Left lung (tissue), 10 donors: ENCODE measurements around the gene ARF4. TPM values are rescaled to one million over a fixed set of nuclear protein-coding genes. Genes with fewer than 3 reads are reported as not detected.
A peak's percentile ranks its signal among the peaks of the same experiment; 100 is the strongest.

ENCODE experiments used
- ATAC-seq: fragments of 200-7000 bp; cut with Tn5 transposase; one replicate; pipeline ENCODE4 v1.9.1; 2020; ENCODE audit warnings: moderate library complexity
- DNase-seq, 4 donors: peaks; one replicate each; pipeline ENCODE4 v3.0.0-alpha.2; 2013 to 2020
- H3K27ac ChIP-seq, 2 donors: fragments of 200-600 bp; sonication (generic) in 1 of 2; one replicate each; pipeline versions ENCODE4 v1.5.0 to v1.8.0; 2020 to 2021
- H3K27me3 ChIP-seq, 2 donors: fragments of 200-600 bp; sonication (generic) in 1 of 2; one replicate each; pipeline versions ENCODE4 v1.5.0 to v1.8.0; 2020 to 2021
- H3K36me3 ChIP-seq, 2 donors: fragments of 200-600 bp; sonication (generic) in 1 of 2; one replicate each; pipeline versions ENCODE4 v1.5.0 to v1.8.0; 2020 to 2021
- H3K4me1 ChIP-seq, 2 donors: fragments of 200-600 bp; one replicate each; pipeline ENCODE4 v1.8.0; 2021
- H3K4me3 ChIP-seq, 2 donors: fragments of 200-600 bp; sonication (generic) in 1 of 2; one replicate each; pipeline versions ENCODE4 v1.5.0 to v1.8.0; 2020 to 2021; ENCODE audit warnings: mild to moderate bottlenecking in 1 of 2
- H3K9me3 ChIP-seq, 2 donors: fragments of 200-600 bp; sonication (generic) in 1 of 2; one replicate each; pipeline versions ENCODE4 v1.5.0 to v1.8.0; 2020 to 2021
- CTCF ChIP-seq, 2 donors: fragments of 200-600 bp; sonication (generic) in 1 of 2; IDR thresholded peaks; one replicate each; pipeline versions ENCODE4 v1.5.0 to v1.8.0; 2021; ENCODE audit warnings: antibody characterized with exemption in 2 of 2
- intact Hi-C, 2 donors: fragments of 100-400 bp; cut with DNase I; formaldehyde crosslinking; loops; one replicate each; pipeline versions ENCODE4 v1.11.2 to v1.14.2; 2022
- polyA plus RNA-seq, 6 donors: library from polyadenylated mRNA; unstranded; fragments of 120-200 nt; gene quantifications; one replicate each; pipeline ENCODE4 v1.2.1, GENCODE V29; 2013; ENCODE audit not compliant: insufficient read length in 6 of 6
- total RNA-seq, 2 donors: library from RNA; stranded (reverse); fragmentation: NEBNext Ultra II Directional; extraction: Animal tissue kit (Norgen Biotek cat#: 25700); gene quantifications; one replicate each; pipeline ENCODE4 v1.2.1, GENCODE V29; 2021
- donor health status: DM: no; HTN: yes; CAD: no.
- donor health status: DM: no; HTN: no; CAD: no.

The ARF4 gene
- total and polyA plus RNA-seq, 8 donors = 200 to 254 (median 216) TPM

GRCh38 chr3:57605683-57606082 is 8.5 kb upstream of the ARF4 start:
- no peak overlapping the region for H3K4me3 ChIP-seq
- peaks cover 0 to 4% of the 10 kb centered on the region in 2 donors for H3K9me3 ChIP-seq
- H3K27ac ChIP-seq = no peak overlapping the region
- intact Hi-C loops = no loop called here
- no peaks in the 10 kb centered on the region for H3K27me3 ChIP-seq
- TF ChIP-seq CTCF (IDR thresholded peaks at IDR 0.05) = no peak
- ATAC-seq (no peak), DNase-seq (no peak)
- H3K4me1 ChIP-seq = no peaks in the 10 kb centered on the region
- H3K36me3 ChIP-seq = peaks cover 0 to 9% of the 10 kb centered on the region in 2 donors

GRCh38 chr3:57604971-57605370 is 7.8 kb upstream of the ARF4 start:
- no peak for ATAC-seq
- no peaks in the 10 kb centered on the region for H3K27me3 ChIP-seq
- H3K4me1 ChIP-seq = no peaks in the 10 kb centered on the region
- intact Hi-C loops = no loop called here
- peaks cover 0 to 9% of the 10 kb centered on the region in 2 donors for H3K36me3 ChIP-seq
- H3K4me3 ChIP-seq = no peak overlapping the region
- TF ChIP-seq CTCF (IDR thresholded peaks at IDR 0.05) = no peak
- H3K27ac ChIP-seq = no peak overlapping the region
- no peak for DNase-seq
- peaks cover 0 to 3% of the 10 kb centered on the region in 2 donors for H3K9me3 ChIP-seq

GRCh38 chr3:57600195-57600594 is 3.1 kb upstream of the ARF4 start:
- peaks cover 10 to 22% of the 10 kb centered on the region in 2 donors for H3K4me1 ChIP-seq
- H3K27me3 ChIP-seq = no peaks in the 10 kb centered on the region
- H3K27ac ChIP-seq = no peak overlapping the region
- ATAC-seq (no peak), DNase-seq (no peak)
- no peak for TF ChIP-seq CTCF (IDR thresholded peaks at IDR 0.05)
- H3K4me3 ChIP-seq = no peak overlapping the region
- no peaks in the 10 kb centered on the region for H3K9me3 ChIP-seq
- intact Hi-C loops = no loop called here
- no peaks in the 10 kb centered on the region for H3K36me3 ChIP-seq

- peak overlapping the region; percentile 97 to 99 for H3K27ac ChIP-seq
- intact Hi-C loops = no loop called here
- DNase-seq (no peak), ATAC-seq (no peak)
- H3K9me3 ChIP-seq = no peaks in the 10 kb centered on the region
- no peak for TF ChIP-seq CTCF (IDR thresholded peaks at IDR 0.05)
- H3K36me3 ChIP-seq = no peaks in the 10 kb centered on the region
- H3K4me1 ChIP-seq = peaks cover 21 to 35% of the 10 kb centered on the region in 2 donors
- peak overlapping the region; percentile 70 to 77 for H3K4me3 ChIP-seq
- no peaks in the 10 kb centered on the region for H3K27me3 ChIP-seq
Measured at GRCh38 chr3:57598765-57599360, 1.7 kb upstream of the ARF4 start.

GRCh38 chr3:57596495-57597126 is 533 bp downstream of the ARF4 start:
- Histone ChIP-seq H3K27me3 (no peaks in the 10 kb centered on the region), H3K36me3 (peaks cover 0 to 6% of the 10 kb centered on the region in 2 donors), H3K4me1 (peaks cover 35 to 58% of the 10 kb centered on the region in 2 donors), H3K27ac (peak overlapping the region; percentile 97 to 99), H3K9me3 (no peaks in the 10 kb centered on the region), H3K4me3 (peak overlapping the region; percentile 70 to 77)
- intact Hi-C loops = no loop called here
- ATAC-seq = peak; percentile 74
- peak; percentile 72 to 95 (median 84) for DNase-seq
- no peak for TF ChIP-seq CTCF (IDR thresholded peaks at IDR 0.05)
